Retinal pigment epithelial cell (primary cell): ENCODE data around the gene POT1.

Experiments used
- DNase-seq: peaks from one replicate; pipeline ENCODE4 v3.0.0-alpha.2; 2010; ENCODE audit warnings: low read depth
- H3K4me3 ChIP-seq: 2 replicates; pipeline ENCODE4 v1.5.1; 2011; ENCODE audit warnings: mild to moderate bottlenecking, low read length, control low read depth, moderate library complexity
- TF ChIP-seq, protein P1 (sequence below): conservative IDR thresholded peaks from 2 replicates; pipeline ENCODE4 v1.5.1; 2011; ENCODE audit warnings: low read depth, low read length, control low read depth, inconsistent platforms

POT1 gene

GRCh38 chr7:124792696-124793095 lies 136.9 kb downstream of the POT1 start:
- TF ChIP-seq, protein P1, sequence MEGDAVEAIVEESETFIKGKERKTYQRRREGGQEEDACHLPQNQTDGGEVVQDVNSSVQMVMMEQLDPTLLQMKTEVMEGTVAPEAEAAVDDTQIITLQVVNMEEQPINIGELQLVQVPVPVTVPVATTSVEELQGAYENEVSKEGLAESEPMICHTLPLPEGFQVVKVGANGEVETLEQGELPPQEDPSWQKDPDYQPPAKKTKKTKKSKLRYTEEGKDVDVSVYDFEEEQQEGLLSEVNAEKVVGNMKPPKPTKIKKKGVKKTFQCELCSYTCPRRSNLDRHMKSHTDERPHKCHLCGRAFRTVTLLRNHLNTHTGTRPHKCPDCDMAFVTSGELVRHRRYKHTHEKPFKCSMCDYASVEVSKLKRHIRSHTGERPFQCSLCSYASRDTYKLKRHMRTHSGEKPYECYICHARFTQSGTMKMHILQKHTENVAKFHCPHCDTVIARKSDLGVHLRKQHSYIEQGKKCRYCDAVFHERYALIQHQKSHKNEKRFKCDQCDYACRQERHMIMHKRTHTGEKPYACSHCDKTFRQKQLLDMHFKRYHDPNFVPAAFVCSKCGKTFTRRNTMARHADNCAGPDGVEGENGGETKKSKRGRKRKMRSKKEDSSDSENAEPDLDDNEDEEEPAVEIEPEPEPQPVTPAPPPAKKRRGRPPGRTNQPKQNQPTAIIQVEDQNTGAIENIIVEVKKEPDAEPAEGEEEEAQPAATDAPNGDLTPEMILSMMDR = no peak
- no peak for DNase-seq
- H3K4me3 ChIP-seq = no peak overlapping the region

DNA sequence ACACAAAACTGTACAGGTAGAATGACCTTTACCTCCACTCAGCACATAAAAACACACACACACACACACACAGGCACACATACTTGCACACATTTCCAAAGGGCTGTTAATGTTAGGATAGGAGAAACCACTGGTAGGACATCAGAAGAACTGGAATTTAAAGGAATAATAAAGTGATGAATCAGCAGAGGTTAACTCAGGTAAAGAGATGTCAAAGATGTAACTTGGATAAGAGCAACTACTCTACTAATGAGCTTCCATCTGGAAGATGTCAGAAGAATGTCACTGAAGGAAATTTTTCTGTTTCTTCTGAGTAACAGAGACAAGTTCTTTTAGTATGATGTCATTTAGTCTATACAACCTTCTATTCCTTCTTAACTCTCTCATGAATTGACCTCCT lies 137.6 kb downstream of the POT1 start:
- H3K4me3 ChIP-seq = no peak overlapping the region
- no peak for DNase-seq
- TF ChIP-seq, protein P1 = no peak

GRCh38 chr7:124791426-124791825 lies 138.2 kb downstream of the POT1 start:
- no peak overlapping the region for H3K4me3 ChIP-seq
- no peak for DNase-seq
- TF ChIP-seq, protein P1 = no peak

- TF ChIP-seq, protein P1 = no peak
- DNase-seq = no peak
- no peak overlapping the region for H3K4me3 ChIP-seq
Measured at GRCh38 chr7:124790645-124791044, 139.0 kb downstream of the POT1 start.

- TF ChIP-seq, protein P1 = no peak
Measured at GRCh38 chr7:124785994-124786393, 143.6 kb downstream of the POT1 start.

DNA sequence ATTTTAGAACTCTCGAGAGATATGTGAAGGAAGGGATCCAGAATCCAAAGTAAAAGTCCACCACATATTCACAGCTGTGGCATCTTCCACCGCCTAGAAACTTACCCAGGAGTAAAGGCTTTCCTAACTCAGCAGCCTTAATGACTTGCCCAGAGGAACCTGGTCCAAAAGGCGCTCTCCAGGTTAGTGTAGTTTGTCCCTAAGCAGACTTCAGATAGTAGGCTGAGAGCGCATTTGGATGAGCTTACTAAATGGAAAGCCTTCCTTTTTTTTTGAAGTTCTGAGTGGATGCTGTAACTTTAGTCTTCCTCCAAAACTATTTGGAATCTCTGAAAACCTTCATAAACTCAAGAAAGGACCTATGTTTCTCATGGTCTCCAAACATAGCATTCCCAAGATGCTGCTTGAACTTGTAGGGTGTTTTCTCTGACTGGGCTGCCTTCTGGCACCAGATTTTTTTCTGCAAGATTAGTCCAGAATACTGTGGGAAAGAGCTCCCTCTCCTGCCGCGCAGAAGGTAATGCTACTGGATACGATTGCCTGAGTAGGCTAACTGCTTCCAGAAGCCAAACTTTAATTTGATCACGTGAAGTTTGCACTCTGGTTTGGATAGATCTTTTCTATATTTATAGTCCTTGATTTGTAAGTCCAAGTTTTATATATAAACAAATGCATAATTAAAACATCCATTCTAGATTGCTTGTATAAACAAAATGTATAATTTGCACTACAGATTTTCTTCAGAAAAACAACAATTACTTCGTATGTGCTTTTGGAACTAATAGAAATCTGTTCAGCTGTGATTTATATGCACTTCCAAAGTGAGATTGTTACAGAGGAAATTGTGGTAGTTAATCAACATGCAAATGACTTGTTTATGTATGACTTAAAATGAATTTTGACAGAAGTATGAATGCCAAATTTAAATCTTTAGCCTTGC lies 144.5 kb downstream of the POT1 start:
- H3K4me3 ChIP-seq = no peak overlapping the region
- TF ChIP-seq, protein P1 = peak; percentile 93
- no peak for DNase-seq

More at GRCh38 chr7:124785994-124786393, 143.6 kb downstream of the POT1 start:
- no peak overlapping the region for H3K4me3 ChIP-seq
- DNase-seq = no peak

DNA sequence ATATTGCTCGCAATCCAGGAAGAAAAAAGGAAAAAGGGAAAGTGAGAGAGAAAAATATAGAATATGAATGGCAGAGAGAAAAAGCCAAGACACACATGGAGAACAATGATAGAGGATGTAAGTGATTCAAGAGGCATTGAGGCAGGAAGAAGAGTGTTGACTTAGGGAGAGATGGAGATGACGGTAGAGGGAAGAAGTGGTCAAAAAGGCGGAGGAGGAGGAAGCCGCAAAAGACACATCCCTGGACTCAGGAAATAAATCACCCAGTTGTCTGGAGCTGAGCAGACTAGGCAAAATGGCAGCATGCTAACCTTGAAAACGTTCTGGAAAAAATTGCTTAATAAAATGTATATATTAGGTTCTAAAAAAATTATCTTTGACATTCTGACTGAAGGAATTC lies 146.4 kb downstream of the POT1 start:
- H3K4me3 ChIP-seq = no peak overlapping the region
- TF ChIP-seq, protein P1 = no peak
- no peak for DNase-seq
